Measurements from ENCODE around the gene WDR77. TPM values are rescaled to one million over a fixed set of nuclear protein-coding genes. Genes with fewer than 3 reads are reported as not detected.

WDR77 gene
- total and polyA plus RNA-seq, 2 of the 4 experiments (the other 2 are of a cell fraction): 80.8 to 87.0 TPM

DNA sequence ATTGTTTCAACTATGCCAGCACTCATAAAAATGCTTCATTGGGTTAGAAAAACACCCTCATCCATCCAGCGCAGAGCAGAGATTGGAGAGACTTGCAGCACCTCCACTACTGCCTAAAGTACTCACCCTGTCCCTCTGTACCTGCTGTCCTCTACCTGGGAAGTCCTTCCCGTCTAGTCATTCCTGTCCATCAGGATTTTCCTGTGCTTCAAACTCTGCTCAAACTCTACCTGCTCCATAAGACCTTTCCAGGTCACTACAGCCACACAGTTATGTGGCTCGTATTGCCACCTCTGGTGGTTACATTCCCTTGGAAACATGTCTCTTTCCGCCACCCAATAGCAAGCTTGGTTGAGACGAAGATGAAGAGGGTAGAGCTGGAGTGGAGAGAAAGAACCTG, 28.7 kb downstream of the WDR77 start:
- ChIA-PET CTCF (no interaction called here), POLR2A (ENCODE audit: unreplicated experiment) (no interaction called here)
- Histone ChIP-seq H4K8ac (ENCODE audit: low read depth in 2 of 2, low read length in 2 of 2) (no peak overlapping the region), H3K9me1 (ENCODE audit: insufficient read depth, low read length) (peaks cover 10% of the 10 kb centered on the region; the same call in 1 of the 2 replicates), H3K4me1 (ENCODE audit: control insufficient read depth, insufficient read depth, low read length) (peaks cover 5% of the 10 kb centered on the region), H3K56ac (ENCODE audit: extremely low read depth, insufficient read depth, low read length) (no peak overlapping the region), H3K23ac (ENCODE audit: low read depth, low read length) (no peak overlapping the region), H2BK5ac (ENCODE audit: low read depth, low read length, poor library complexity, severe bottlenecking) (no peak overlapping the region), H3K36me3 (ENCODE audit: control insufficient read depth, insufficient read depth, low read length) (no peaks in the 10 kb centered on the region), H3K27me3 (ENCODE audit: control insufficient read depth, insufficient read depth, low read length) (no peaks in the 10 kb centered on the region), H3K4me3 (ENCODE audit: insufficient read depth, low read depth, low read length) (no peak overlapping the region), H4K5ac (ENCODE audit: low read depth, low read length) (no peak overlapping the region), H3K14ac (replicated peaks; ENCODE audit: low read depth, low read length) (no peak overlapping the region), H2AFZ (replicated peaks; ENCODE audit: low read length, poor library complexity) (no peak overlapping the region), H2BK15ac (ENCODE audit: low read depth, low read length) (no peak overlapping the region), H2AK5ac (ENCODE audit: low read depth, low read length) (no peak overlapping the region), H3K18ac (ENCODE audit: low read depth, low read length) (no peak overlapping the region), H2AK9ac (replicated peaks; ENCODE audit: low read depth, low read length, poor library complexity) (no peak overlapping the region), H3K9ac (ENCODE audit: low read depth, low read length) (no peak overlapping the region), H4K91ac (ENCODE audit: insufficient read depth, low read depth, low read length) (no peak overlapping the region), H3K9me3 (ENCODE audit: control insufficient read depth, insufficient read depth, low read length) (no peaks in the 10 kb centered on the region), H2BK20ac (ENCODE audit: low read depth, low read length) (no peak overlapping the region), H3K79me1 (ENCODE audit: low read depth in 1 of 2, low read length in 2 of 2) (no peaks in the 10 kb centered on the region), H3K4ac (ENCODE audit: low read depth, low read length) (no peak overlapping the region), H3K27ac (ENCODE audit: insufficient read depth, low read length) (no peak overlapping the region), H4K20me1 (ENCODE audit: insufficient read depth, low read length) (no peaks in the 10 kb centered on the region), H2BK120ac (ENCODE audit: low read depth, low read length) (no peak overlapping the region; the same call in 1 of the 2 replicates), H3K4me2 (ENCODE audit: low read depth, low read length) (no peak overlapping the region)
- BruUV-seq (replicated peaks): no TSS peak
- no peak for ATAC-seq (ENCODE audit: low read depth)
- in situ Hi-C loops (cut with MboI; ENCODE audit: low sequenced_read_pairs): no loop called here
- DNase-seq: no peak
- intact Hi-C loops (cut with micrococcal nuclease): no loop called here
- no peak for TF ChIP-seq RFX5 (IDR thresholded peaks at IDR 0.05; ENCODE audit: low read depth, low read length)
- TF ChIP-seq, protein P1, sequence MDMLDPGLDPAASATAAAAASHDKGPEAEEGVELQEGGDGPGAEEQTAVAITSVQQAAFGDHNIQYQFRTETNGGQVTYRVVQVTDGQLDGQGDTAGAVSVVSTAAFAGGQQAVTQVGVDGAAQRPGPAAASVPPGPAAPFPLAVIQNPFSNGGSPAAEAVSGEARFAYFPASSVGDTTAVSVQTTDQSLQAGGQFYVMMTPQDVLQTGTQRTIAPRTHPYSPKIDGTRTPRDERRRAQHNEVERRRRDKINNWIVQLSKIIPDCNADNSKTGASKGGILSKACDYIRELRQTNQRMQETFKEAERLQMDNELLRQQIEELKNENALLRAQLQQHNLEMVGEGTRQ (IDR thresholded peaks at IDR 0.05; ENCODE audit: low read depth, low read length): no peak
- TF ChIP-seq MXI1 (IDR thresholded peaks at IDR 0.05; ENCODE audit: borderline replicate concordance, low read depth, low read length): no peak
- TF ChIP-seq RAD21 (IDR thresholded peaks at IDR 0.05; ENCODE audit: low read length): no peak
- no peak for TF ChIP-seq NFE2L2 (IDR thresholded peaks at IDR 0.05; ENCODE audit: low read depth, low read length)
- TF ChIP-seq POLR2A (IDR thresholded peaks at IDR 0.05; ENCODE audit: low read depth, low read length): no peak
- no peak for TF ChIP-seq CHD1 (IDR thresholded peaks at IDR 0.05; ENCODE audit: low read depth, low read length)
- TF ChIP-seq, protein P2, sequence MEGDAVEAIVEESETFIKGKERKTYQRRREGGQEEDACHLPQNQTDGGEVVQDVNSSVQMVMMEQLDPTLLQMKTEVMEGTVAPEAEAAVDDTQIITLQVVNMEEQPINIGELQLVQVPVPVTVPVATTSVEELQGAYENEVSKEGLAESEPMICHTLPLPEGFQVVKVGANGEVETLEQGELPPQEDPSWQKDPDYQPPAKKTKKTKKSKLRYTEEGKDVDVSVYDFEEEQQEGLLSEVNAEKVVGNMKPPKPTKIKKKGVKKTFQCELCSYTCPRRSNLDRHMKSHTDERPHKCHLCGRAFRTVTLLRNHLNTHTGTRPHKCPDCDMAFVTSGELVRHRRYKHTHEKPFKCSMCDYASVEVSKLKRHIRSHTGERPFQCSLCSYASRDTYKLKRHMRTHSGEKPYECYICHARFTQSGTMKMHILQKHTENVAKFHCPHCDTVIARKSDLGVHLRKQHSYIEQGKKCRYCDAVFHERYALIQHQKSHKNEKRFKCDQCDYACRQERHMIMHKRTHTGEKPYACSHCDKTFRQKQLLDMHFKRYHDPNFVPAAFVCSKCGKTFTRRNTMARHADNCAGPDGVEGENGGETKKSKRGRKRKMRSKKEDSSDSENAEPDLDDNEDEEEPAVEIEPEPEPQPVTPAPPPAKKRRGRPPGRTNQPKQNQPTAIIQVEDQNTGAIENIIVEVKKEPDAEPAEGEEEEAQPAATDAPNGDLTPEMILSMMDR (conservative IDR thresholded peaks at IDR 0.05; ENCODE audit: low read depth, low read length): no peak
- no peak for TF ChIP-seq RCOR1 (IDR thresholded peaks at IDR 0.05; ENCODE audit: insufficient replicate concordance, low read length)
- no peak for TF ChIP-seq CEBPB (IDR thresholded peaks at IDR 0.05; ENCODE audit: low read depth, low read length)
- TF ChIP-seq, protein P3, sequence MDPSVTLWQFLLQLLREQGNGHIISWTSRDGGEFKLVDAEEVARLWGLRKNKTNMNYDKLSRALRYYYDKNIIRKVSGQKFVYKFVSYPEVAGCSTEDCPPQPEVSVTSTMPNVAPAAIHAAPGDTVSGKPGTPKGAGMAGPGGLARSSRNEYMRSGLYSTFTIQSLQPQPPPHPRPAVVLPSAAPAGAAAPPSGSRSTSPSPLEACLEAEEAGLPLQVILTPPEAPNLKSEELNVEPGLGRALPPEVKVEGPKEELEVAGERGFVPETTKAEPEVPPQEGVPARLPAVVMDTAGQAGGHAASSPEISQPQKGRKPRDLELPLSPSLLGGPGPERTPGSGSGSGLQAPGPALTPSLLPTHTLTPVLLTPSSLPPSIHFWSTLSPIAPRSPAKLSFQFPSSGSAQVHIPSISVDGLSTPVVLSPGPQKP (IDR thresholded peaks at IDR 0.05; ENCODE audit: borderline replicate concordance, low read depth, low read length): no peak
- 40% methylated on average over 1 of the region's 5 CpGs; no CpG with 5 or more reads in 1 of the 2 experiments for WGBS, 2 experiments (ENCODE audit: extremely low coverage in 2 of 2, insufficient read length in 1 of 2)
- dilution Hi-C loops (cut with HindIII; ENCODE audit: low sequenced_read_pairs, unreplicated experiment): no loop called here

Data from IMR-90 (cell line).